Lower leg skin (tissue), 4 donors: Measurements from ENCODE around the gene ADGRV1. TPM values are rescaled to one million over a fixed set of nuclear protein-coding genes. Genes with fewer than 3 reads are reported as not detected.

ENCODE experiments used
- DNase-seq, 2 donors: peaks; one replicate each; pipeline ENCODE4 v3.0.0-alpha.2; 2019; ENCODE audit warnings: low spot score in 2 of 2
- H3K4me3 ChIP-seq: fragments of 200-600 bp; sonication (generic); 2 replicates; pipeline ENCODE4 v1.5.1; 2017; ENCODE audit warnings: mild to moderate bottlenecking, low read depth; ENCODE audit not compliant: poor library complexity, severe bottlenecking
- POLR2A ChIP-seq, 2 donors: fragments of 450-650 bp; IDR thresholded peaks; one replicate each; pipeline ENCODE4 v1.6.1; 2016 to 2017; ENCODE audit warnings: antibody characterized with exemption in 2 of 2, mild to moderate bottlenecking in 1 of 2, moderate library complexity in 1 of 2
- WGBS, 2 donors: methylation state at CpG; one replicate each; pipeline ENCODE4 v1.1.5; 2018; 5-methylcytosine and 5-hydroxymethylcytosine counted together
- intact Hi-C: fragments of 100-400 bp; cut with DNase I; formaldehyde crosslinking; loops from one replicate; pipeline ENCODE4 v1.15.0; 2023; ENCODE audit warnings: low total_unique reads
- total RNA-seq, 4 donors: library from RNA; depleted of rRNA; stranded (reverse); fragments of >200 nt; gene quantifications; one replicate each; pipeline ENCODE4 v1.1.0, GENCODE V29; 2016
- TF ChIP-seq, protein P1 (sequence below), 3 donors: fragments of 450-650 bp; IDR thresholded peaks; one replicate each; pipeline ENCODE4 v1.5.1; 2016; ENCODE audit warnings: antibody characterized with exemption in 3 of 3, mild to moderate bottlenecking in 3 of 3, moderate library complexity in 2 of 3

The ADGRV1 gene
- total RNA-seq, 4 donors from 2014 or later = 1.2 to 4.0 (median 2.7) TPM

- no peak overlapping the region for H3K4me3 ChIP-seq
- intact Hi-C loops = no loop called here
- no peak for DNase-seq
- WGBS, 2 donors = 89 to 98% methylated on average over 2 of the region's 2 CpGs
- no peak for TF ChIP-seq POLR2A (IDR thresholded peaks at IDR 0.05)
- TF ChIP-seq, protein P1, sequence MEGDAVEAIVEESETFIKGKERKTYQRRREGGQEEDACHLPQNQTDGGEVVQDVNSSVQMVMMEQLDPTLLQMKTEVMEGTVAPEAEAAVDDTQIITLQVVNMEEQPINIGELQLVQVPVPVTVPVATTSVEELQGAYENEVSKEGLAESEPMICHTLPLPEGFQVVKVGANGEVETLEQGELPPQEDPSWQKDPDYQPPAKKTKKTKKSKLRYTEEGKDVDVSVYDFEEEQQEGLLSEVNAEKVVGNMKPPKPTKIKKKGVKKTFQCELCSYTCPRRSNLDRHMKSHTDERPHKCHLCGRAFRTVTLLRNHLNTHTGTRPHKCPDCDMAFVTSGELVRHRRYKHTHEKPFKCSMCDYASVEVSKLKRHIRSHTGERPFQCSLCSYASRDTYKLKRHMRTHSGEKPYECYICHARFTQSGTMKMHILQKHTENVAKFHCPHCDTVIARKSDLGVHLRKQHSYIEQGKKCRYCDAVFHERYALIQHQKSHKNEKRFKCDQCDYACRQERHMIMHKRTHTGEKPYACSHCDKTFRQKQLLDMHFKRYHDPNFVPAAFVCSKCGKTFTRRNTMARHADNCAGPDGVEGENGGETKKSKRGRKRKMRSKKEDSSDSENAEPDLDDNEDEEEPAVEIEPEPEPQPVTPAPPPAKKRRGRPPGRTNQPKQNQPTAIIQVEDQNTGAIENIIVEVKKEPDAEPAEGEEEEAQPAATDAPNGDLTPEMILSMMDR (IDR thresholded peaks at IDR 0.05) = no peak
These were observed 336.3 kb downstream of the ADGRV1 start for GRCh38 chr5:90894866-90895420.

DNA sequence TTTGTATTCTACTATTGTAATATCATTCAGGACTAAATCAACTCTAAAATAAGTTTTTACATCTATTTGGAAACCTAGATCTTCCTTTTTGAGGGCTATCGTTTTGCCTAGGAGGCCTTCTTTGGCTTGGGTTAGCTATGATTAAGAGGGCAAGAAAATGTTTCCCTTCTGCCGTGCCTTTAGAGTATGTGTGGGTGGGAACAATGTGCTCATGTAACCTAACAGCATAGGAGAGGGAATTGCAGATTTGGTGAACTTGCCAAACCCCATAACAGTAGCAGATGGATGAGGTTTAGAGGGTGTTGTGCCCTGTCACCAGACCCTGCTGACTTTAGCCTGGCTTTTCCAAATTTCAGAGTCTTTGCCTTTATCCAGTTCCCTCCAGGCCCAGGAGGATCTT is 339.0 kb downstream of the ADGRV1 start:
- intact Hi-C loops = no loop called here
- no peak for DNase-seq
- no peak overlapping the region for H3K4me3 ChIP-seq
- TF ChIP-seq POLR2A (IDR thresholded peaks at IDR 0.05) = no peak
- TF ChIP-seq, protein P1 (IDR thresholded peaks at IDR 0.05) = no peak
- WGBS, 2 donors = 68 to 72% methylated on average over 2 of the region's 2 CpGs

GRCh38 chr5:90898326-90899013 is 339.9 kb downstream of the ADGRV1 start:
- no peak for DNase-seq
- intact Hi-C loops = no loop called here
- 96 to 97% methylated on average over 4 of the region's 4 CpGs for WGBS, 2 donors
- TF ChIP-seq POLR2A (IDR thresholded peaks at IDR 0.05) = no peak
- H3K4me3 ChIP-seq = no peak overlapping the region

- TF ChIP-seq, protein P1 (IDR thresholded peaks at IDR 0.05) = no peak
- TF ChIP-seq POLR2A (IDR thresholded peaks at IDR 0.05) = no peak
- WGBS, 2 donors = 75 to 79% methylated on average over 2 of the region's 2 CpGs
- no peak overlapping the region for H3K4me3 ChIP-seq
- intact Hi-C loops = no loop called here
- no peak for DNase-seq
These were observed 340.5 kb downstream of the ADGRV1 start for GRCh38 chr5:90899014-90899604.

- TF ChIP-seq, protein P1 (IDR thresholded peaks at IDR 0.05) = no peak
- intact Hi-C loops = no loop called here
- no peak for DNase-seq
- H3K4me3 ChIP-seq = no peak overlapping the region
These were observed 342.7 kb downstream of the ADGRV1 start for GRCh38 chr5:90901261-90901660.

GRCh38 chr5:90902170-90902569 is 343.6 kb downstream of the ADGRV1 start:
- no peak overlapping the region for H3K4me3 ChIP-seq
- no peak for DNase-seq
- WGBS, 2 donors = 82 to 88% methylated on average over 4 of the region's 4 CpGs
- no peak for TF ChIP-seq POLR2A (IDR thresholded peaks at IDR 0.05)
- TF ChIP-seq, protein P1 (IDR thresholded peaks at IDR 0.05) = no peak
- intact Hi-C loops = no loop called here
